Endothelial cell of umbilical vein (primary cell): ENCODE results near the gene DGAT2. TPM values are rescaled to one million over a fixed set of nuclear protein-coding genes. Genes with fewer than 3 reads are reported as not detected.

ENCODE experiments used
- BruUV-seq: library from RNA; stranded (reverse); fragments of 400-500 nt; replicated peaks from 2 replicates; lab custom pipeline; 2021; lab: Mats Ljungman, UMichigan
- CTCF ChIA-PET: fragments of 300-600, 350-600 bp; sonication (Branson Sonifier 250); formaldehyde crosslinking; loops from one replicate; lab custom pipeline; 2021; ENCODE audit warnings: antibody characterized with exemption, inconsistent platforms; lab: Charles Lee
- POLR2A ChIA-PET: fragments of 300-600, 350-600 bp; sonication (Branson Sonifier 250); formaldehyde crosslinking; loops from one replicate; lab custom pipeline; 2021; ENCODE audit warnings: antibody characterized with exemption, inconsistent platforms; lab: Charles Lee
- DNase-seq: peaks from one replicate; pipeline ENCODE4 v3.0.0-alpha.2; 2011; ENCODE audit warnings: low read depth, low spot score
- FAIRE-seq: peaks from 2 replicates; lab custom pipeline; 2011; peaks lifted over from hg19 to GRCh38; lab: Jason Lieb, UNC
- H2AFZ ChIP-seq: 2 replicates; pipeline ENCODE4 v1.6.0; 2012; ENCODE audit warnings: low read depth, low read length, control low read depth, inconsistent platforms
- H3K27ac ChIP-seq: 2 replicates; pipeline ENCODE4 v1.5.1; 2011; ENCODE audit warnings: low read depth, mild to moderate bottlenecking, control low read depth, low read length, moderate library complexity; ENCODE audit not compliant: insufficient read depth
- H3K27me3 ChIP-seq, 2 experiments: 2 replicates each; pipeline versions ENCODE4 v1.6.0 to v1.6.1; 2011; ENCODE audit warnings: low read length in 2 of 2, mixed read lengths in 1 of 2; ENCODE audit not compliant: control insufficient read depth in 2 of 2, insufficient read depth in 2 of 2
- H3K36me3 ChIP-seq, 2 experiments: 2 replicates in 1 of 2; 3 replicates in 1 of 2; pipeline ENCODE4 v1.5.1; 2011; ENCODE audit warnings: low read length in 2 of 2, mild to moderate bottlenecking in 1 of 2, moderate library complexity in 1 of 2; ENCODE audit not compliant: control insufficient read depth in 2 of 2, insufficient read depth in 2 of 2; ENCODE audit errors: extremely low read depth in 1 of 2
- H3K4me1 ChIP-seq: 3 replicates; pipeline ENCODE4 v1.5.1; 2011; ENCODE audit warnings: mild to moderate bottlenecking, low read length; ENCODE audit not compliant: control insufficient read depth, insufficient read depth; ENCODE audit errors: extremely low read depth
- H3K4me2 ChIP-seq: 2 replicates; pipeline ENCODE4 v1.6.1; 2011; ENCODE audit warnings: low read length, control low read depth, mixed read lengths; ENCODE audit not compliant: insufficient read depth
- H3K4me3 ChIP-seq, 3 experiments: fragments of 200-600 bp in 1 of 3; sonication (generic), shearing (Covaris generic) in 1 of 3; replicated peaks in 1 of 3; 2 replicates each; pipeline ENCODE4 v1.5.1; 2011 to 2016; ENCODE audit warnings: control low read depth in 3 of 3, low read length in 3 of 3, mild to moderate bottlenecking in 2 of 3, inconsistent platforms in 1 of 3, low read depth in 1 of 3, moderate library complexity in 1 of 3; ENCODE audit not compliant: insufficient read depth in 1 of 3
- H3K79me2 ChIP-seq: 2 replicates; pipeline ENCODE4 v1.6.0; 2012; ENCODE audit warnings: low read length, inconsistent platforms; ENCODE audit not compliant: control insufficient read depth, insufficient read depth
- H3K9ac ChIP-seq: replicated peaks from 2 replicates; pipeline ENCODE3; 2011; ENCODE audit warnings: low read length, control low read depth; ENCODE audit not compliant: insufficient read depth; ENCODE audit errors: extremely low read depth
- H3K9me1 ChIP-seq: replicated peaks from 3 replicates; pipeline ENCODE4 v1.6.0; 2011; ENCODE audit warnings: mild to moderate bottlenecking, low read length; ENCODE audit not compliant: control insufficient read depth, insufficient read depth; ENCODE audit errors: extremely low read depth
- H3K9me3 ChIP-seq: replicated peaks from 2 replicates; pipeline ENCODE4 v1.5.1; 2012; ENCODE audit warnings: low read length, inconsistent platforms; ENCODE audit not compliant: control insufficient read depth, insufficient read depth
- H4K20me1 ChIP-seq: replicated peaks from 2 replicates; pipeline ENCODE3; 2011; ENCODE audit warnings: mild to moderate bottlenecking, low read length; ENCODE audit not compliant: control insufficient read depth, insufficient read depth; ENCODE audit errors: extremely low read depth
- EZH2 ChIP-seq: IDR thresholded peaks from 2 replicates; pipeline ENCODE4 v1.6.1; 2012; ENCODE audit warnings: borderline replicate concordance, low read depth, mild to moderate bottlenecking, moderate library complexity, low read length, inconsistent platforms; ENCODE audit not compliant: severe bottlenecking
- FOS ChIP-seq: IDR thresholded peaks from 2 replicates; pipeline ENCODE4 v1.6.1; 2011; ENCODE audit warnings: mild to moderate bottlenecking, low read length, moderate library complexity, borderline replicate concordance; ENCODE audit not compliant: insufficient read depth
- GATA2 ChIP-seq: IDR thresholded peaks from 2 replicates; pipeline ENCODE4 v1.7.0; 2011; ENCODE audit warnings: low read depth, mild to moderate bottlenecking, moderate library complexity, mixed read lengths, low read length; ENCODE audit not compliant: insufficient read length, insufficient read depth
- JUN ChIP-seq: IDR thresholded peaks from 2 replicates; pipeline ENCODE4 v1.6.1; 2011; ENCODE audit warnings: borderline replicate concordance, low read depth; ENCODE audit not compliant: insufficient read length, insufficient read depth
- MYC ChIP-seq: IDR thresholded peaks from one replicate; pipeline ENCODE4 v1.6.1; 2011; ENCODE audit warnings: mild to moderate bottlenecking, low read depth, low read length
- POLR2A ChIP-seq: IDR thresholded peaks from 2 replicates; pipeline ENCODE4 v1.6.1; 2012; ENCODE audit warnings: low read depth, mild to moderate bottlenecking, control low read depth, low read length
- POLR2AphosphoS5 ChIP-seq: IDR thresholded peaks from 2 replicates; pipeline ENCODE4 v1.6.1; 2012; ENCODE audit warnings: low read depth, mild to moderate bottlenecking, control low read depth, low read length, moderate library complexity; ENCODE audit not compliant: insufficient read depth
- dilution Hi-C: fragments of 300-500 bp; cut with MboI; formaldehyde crosslinking; loops from one replicate; pipeline ENCODE4 v1.15.0; 2019; ENCODE audit warnings: low sequenced_read_pairs; ENCODE audit not compliant: extremely low pct_ligation_motif_present
- intact Hi-C: fragments of 100-400 bp; cut with micrococcal nuclease; formaldehyde crosslinking; loops from one replicate; pipeline ENCODE4 v1.10.0; 2022
- polyA plus RNA-seq, 4 experiments: library from polyadenylated mRNA; depleted of rRNA in 3 of 4; stranded (reverse) in 3 of 4; unstranded in 1 of 4; fragments of >200 nt; gene quantifications; 2 replicates each; pipeline versions ENCODE4 v1.2.1 to v1.2.3, GENCODE V29; 2011 to 2012; ENCODE audit warnings: missing spikeins in 1 of 4
- total RNA-seq: library from RNA; stranded (reverse); gene quantifications from 2 replicates; pipeline ENCODE4 v1.2.3, GENCODE V29; 2021
- TF ChIP-seq, protein P1 (sequence below): IDR thresholded peaks from 2 replicates; pipeline ENCODE4 v1.6.1; 2011; ENCODE audit not compliant: insufficient read depth, insufficient read length
- TF ChIP-seq, protein P2 (sequence below), 2 donors: IDR thresholded peaks; 1 replicate in 1 of 2; 2 replicates in 1 of 2; pipeline ENCODE4 v1.5.1; 2011; ENCODE audit warnings: low read length in 2 of 2, mild to moderate bottlenecking in 2 of 2, moderate library complexity in 2 of 2, control low read depth in 1 of 2, inconsistent platforms in 1 of 2, low read depth in 1 of 2; ENCODE audit not compliant: insufficient read depth in 1 of 2; ENCODE audit errors: extremely low read depth in 1 of 2

The DGAT2 gene
- total and polyA plus RNA-seq, 2 donors (not counting 3 experiments of a cell fraction or from before 2014, with no cell fraction given), result 0.55 to 0.79 TPM

DNA sequence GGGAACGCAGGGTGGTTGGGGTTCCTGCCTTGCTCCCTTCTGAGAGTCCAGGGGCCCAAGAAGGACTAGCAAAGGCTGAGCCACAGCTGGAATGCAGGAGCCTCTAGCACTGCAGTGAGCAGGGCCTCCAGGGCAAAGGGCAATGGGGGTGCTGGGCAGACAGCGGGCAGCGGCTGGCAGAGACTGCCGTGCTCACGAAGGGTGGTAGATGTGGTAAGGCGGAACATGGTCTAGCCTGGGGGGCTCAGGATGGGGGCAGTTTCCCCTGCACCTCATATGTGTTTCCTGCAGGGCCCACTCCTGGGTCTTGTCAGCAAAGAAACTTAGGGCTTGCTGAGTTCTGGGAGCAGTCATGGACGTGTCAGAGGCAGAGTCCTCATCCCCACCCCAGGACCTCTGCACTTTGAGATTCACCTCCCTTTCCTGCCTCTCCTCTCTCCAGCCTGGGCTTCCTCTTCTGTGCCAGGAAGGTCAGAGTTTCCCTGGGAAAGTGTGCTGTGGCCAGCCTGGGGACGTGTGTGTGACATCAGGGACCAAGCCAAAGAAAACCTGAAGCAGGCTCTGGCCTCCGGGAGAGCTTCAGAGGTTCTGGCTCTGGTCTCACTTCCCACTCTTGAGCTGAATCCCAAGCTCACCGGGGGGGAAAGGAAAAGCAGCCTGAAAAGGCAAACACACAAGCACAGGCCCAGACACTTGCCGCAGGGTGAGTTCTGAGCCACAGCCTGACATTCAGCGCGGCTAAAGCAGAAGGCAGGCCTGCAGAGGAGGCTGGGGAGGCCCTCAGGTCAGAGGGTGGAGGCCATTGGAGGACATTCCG lies 46.5 kb upstream of the DGAT2 start:
- Histone ChIP-seq H3K9ac (no peak overlapping the region), H3K27me3 (peaks cover 0 to 2% of the 10 kb centered on the region in 2 experiments), H4K20me1 (no peaks in the 10 kb centered on the region), H2AFZ (peak overlapping the region; percentile 15), H3K9me1 (no peaks in the 10 kb centered on the region), H3K36me3 (no peaks in the 10 kb centered on the region), H3K4me2 (no peak overlapping the region), H3K27ac (no peak overlapping the region), H3K4me1 (no peaks in the 10 kb centered on the region), H3K79me2 (no peaks in the 10 kb centered on the region), H3K9me3 (no peaks in the 10 kb centered on the region), H3K4me3 (no peak overlapping the region)
- no TSS peak for BruUV-seq
- dilution Hi-C loops, result no loop called here
- intact Hi-C loops, result loop anchor here (2.0 to 5.0 kb wide), 3 partner anchors 81 to 595 kb away; no protein-coding TSS in a partner anchor
- POLR2A ChIA-PET, result no interaction called here
- FAIRE-seq (no peak), DNase-seq (no peak)
- TF ChIP-seq EZH2, result no peak
- CTCF ChIA-PET, result interaction anchor here (0.7 to 2.9 kb wide), 12 partner anchors 16 to 430 kb away, joined by 3 to 33 read pairs (median 6); no protein-coding TSS in a partner anchor

- Histone ChIP-seq H3K4me1 (no peaks in the 10 kb centered on the region), H3K4me2 (no peak overlapping the region), H4K20me1 (no peaks in the 10 kb centered on the region), H3K79me2 (no peaks in the 10 kb centered on the region), H3K4me3 (no peak overlapping the region), H3K9me3 (no peaks in the 10 kb centered on the region), H3K36me3 (no peaks in the 10 kb centered on the region), H2AFZ (no peak overlapping the region), H3K9me1 (no peaks in the 10 kb centered on the region), H3K9ac (no peak overlapping the region), H3K27me3 (no peaks in the 10 kb centered on the region), H3K27ac (no peak overlapping the region)
- BruUV-seq, result no TSS peak
- FAIRE-seq, result peak; percentile 33
- intact Hi-C loops (loop anchor here (1.0 to 5.0 kb wide), 5 partner anchors 46 to 595 kb away; partner anchors contain the start of gene DGAT2), dilution Hi-C loops (no loop called here)
- POLR2A ChIA-PET, result no interaction called here
- CTCF ChIA-PET, result interaction anchor here (0.6 to 2.9 kb wide), 20 partner anchors 8 to 596 kb away, joined by 3 to 33 read pairs (median 5); partner anchors contain the start of gene UVRAG
- TF ChIP-seq EZH2, result no peak
- TF ChIP-seq FOS, result no peak
- no peak for TF ChIP-seq JUN
- TF ChIP-seq, protein P1, sequence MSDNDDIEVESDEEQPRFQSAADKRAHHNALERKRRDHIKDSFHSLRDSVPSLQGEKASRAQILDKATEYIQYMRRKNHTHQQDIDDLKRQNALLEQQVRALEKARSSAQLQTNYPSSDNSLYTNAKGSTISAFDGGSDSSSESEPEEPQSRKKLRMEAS, result no peak
- TF ChIP-seq GATA2, result no peak
- TF ChIP-seq POLR2A, result no peak
- TF ChIP-seq, protein P2, sequence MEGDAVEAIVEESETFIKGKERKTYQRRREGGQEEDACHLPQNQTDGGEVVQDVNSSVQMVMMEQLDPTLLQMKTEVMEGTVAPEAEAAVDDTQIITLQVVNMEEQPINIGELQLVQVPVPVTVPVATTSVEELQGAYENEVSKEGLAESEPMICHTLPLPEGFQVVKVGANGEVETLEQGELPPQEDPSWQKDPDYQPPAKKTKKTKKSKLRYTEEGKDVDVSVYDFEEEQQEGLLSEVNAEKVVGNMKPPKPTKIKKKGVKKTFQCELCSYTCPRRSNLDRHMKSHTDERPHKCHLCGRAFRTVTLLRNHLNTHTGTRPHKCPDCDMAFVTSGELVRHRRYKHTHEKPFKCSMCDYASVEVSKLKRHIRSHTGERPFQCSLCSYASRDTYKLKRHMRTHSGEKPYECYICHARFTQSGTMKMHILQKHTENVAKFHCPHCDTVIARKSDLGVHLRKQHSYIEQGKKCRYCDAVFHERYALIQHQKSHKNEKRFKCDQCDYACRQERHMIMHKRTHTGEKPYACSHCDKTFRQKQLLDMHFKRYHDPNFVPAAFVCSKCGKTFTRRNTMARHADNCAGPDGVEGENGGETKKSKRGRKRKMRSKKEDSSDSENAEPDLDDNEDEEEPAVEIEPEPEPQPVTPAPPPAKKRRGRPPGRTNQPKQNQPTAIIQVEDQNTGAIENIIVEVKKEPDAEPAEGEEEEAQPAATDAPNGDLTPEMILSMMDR (IDR thresholded peaks at IDR 0.05; ENCODE audit: extremely low read depth in 1 of 2, insufficient read depth in 1 of 2, low read depth in 1 of 2, low read length in 2 of 2), result no peak
- no peak for TF ChIP-seq MYC
- TF ChIP-seq POLR2AphosphoS5, result no peak
- DNase-seq, result no peak
Observed at GRCh38 chr11:75722669-75723042, 45.9 kb upstream of the DGAT2 start.
